CD4-positive, alpha-beta T cell (primary cell): ENCODE measurements around the gene TCF7. TPM values are rescaled to one million over a fixed set of nuclear protein-coding genes. Genes with fewer than 3 reads are reported as not detected.

Source experiments
- ATAC-seq: fragments of 200-7000 bp; cut with Tn5 transposase; one replicate; pipeline ENCODE4 v1.10.0; 2022; ENCODE audit warnings: mild to moderate bottlenecking; ENCODE audit not compliant: poor library complexity
- CTCF ChIA-PET: fragments of 350-600 bp; sonication (Branson Sonifier 250); formaldehyde crosslinking; loops from one replicate; lab custom pipeline; 2021; ENCODE audit warnings: antibody characterized with exemption, inconsistent platforms; lab: Charles Lee
- POLR2A ChIA-PET: fragments of 350-600 bp; sonication (Branson Sonifier 250); formaldehyde crosslinking; loops from one replicate; lab custom pipeline; 2021; ENCODE audit warnings: antibody characterized with exemption, inconsistent platforms; lab: Charles Lee
- DNase-seq, 14 experiments: peaks; one replicate each; pipeline ENCODE4 v3.0.0-alpha.2; 2013 to 2020; ENCODE audit warnings: mixed read lengths in 2 of 14
- H3K27ac ChIP-seq, 2 donors: one replicate each; pipeline versions ENCODE4 v1.5.1 to v1.7.0; 2013; ENCODE audit warnings: low read length in 2 of 2, low read depth in 1 of 2, mild to moderate bottlenecking in 1 of 2
- H3K27me3 ChIP-seq, 2 experiments: 1 replicate in 1 of 2; 2 replicates in 1 of 2; pipeline versions ENCODE4 v1.6.1 to v1.7.0; 2013; ENCODE audit warnings: low read length in 2 of 2, control low read depth in 1 of 2, mild to moderate bottlenecking in 1 of 2, moderate library complexity in 1 of 2; ENCODE audit not compliant: insufficient read depth in 2 of 2, control insufficient read depth in 1 of 2
- H3K36me3 ChIP-seq: one replicate; pipeline ENCODE4 v1.6.1; 2013; ENCODE audit warnings: low read length, control low read depth; ENCODE audit not compliant: insufficient read depth
- H3K4me1 ChIP-seq: one replicate; pipeline ENCODE4 v1.6.1; 2013; ENCODE audit warnings: low read length, control low read depth; ENCODE audit not compliant: insufficient read depth
- H3K4me3 ChIP-seq: one replicate; pipeline ENCODE4 v1.5.1; 2013; ENCODE audit warnings: mild to moderate bottlenecking, low read length, moderate library complexity
- H3K9me3 ChIP-seq, 2 experiments: 1 replicate in 1 of 2; 2 replicates in 1 of 2; pipeline versions ENCODE4 v1.6.1 to v1.7.0; 2013; ENCODE audit warnings: low read length in 2 of 2, mild to moderate bottlenecking in 2 of 2, control low read depth in 1 of 2, moderate library complexity in 1 of 2; ENCODE audit not compliant: control insufficient read depth in 1 of 2, insufficient read depth in 1 of 2
- H3K27ac Mint-ChIP-seq: one replicate; pipeline ENCODE4 v1.8.0; 2020; ENCODE audit warnings: mixed read lengths
- H3K27me3 Mint-ChIP-seq: one replicate; pipeline ENCODE4 v1.8.0; 2021; ENCODE audit warnings: mixed read lengths
- H3K36me3 Mint-ChIP-seq: one replicate; pipeline ENCODE4 v1.8.0; 2021; ENCODE audit warnings: low read depth, mixed read lengths
- H3K4me1 Mint-ChIP-seq: one replicate; pipeline ENCODE4 v1.8.0; 2021; ENCODE audit warnings: low read depth, mixed read lengths
- H3K4me3 Mint-ChIP-seq: one replicate; pipeline ENCODE4 v1.8.0; 2020; ENCODE audit warnings: mild to moderate bottlenecking, mixed read lengths
- H3K9me3 Mint-ChIP-seq: one replicate; pipeline ENCODE4 v1.8.0; 2020; ENCODE audit warnings: mixed read lengths
- CTCF ChIP-seq: fragments of 200-600 bp; IDR thresholded peaks from one replicate; pipeline ENCODE4 v1.8.0; 2022; ENCODE audit warnings: antibody characterized with exemption, mild to moderate bottlenecking
- intact Hi-C, 2 experiments: fragments of 100-400 bp; cut with DNase I in 1 of 2; cut with micrococcal nuclease in 1 of 2; formaldehyde crosslinking; loops; one replicate each; pipeline versions ENCODE4 v1.15.1 to v1.9.0; 2023 to 2025; cut with DNase I, micrococcal nuclease
- total RNA-seq, 174 experiments: library from RNA in 2 of 174; stranded (reverse) in 2 of 174; gene quantifications; one replicate each; pipeline ENCODE4 v1.2.3 and lab custom pipeline; 2021 to 2026

TCF7 gene
- total RNA-seq, 2 experiments from 2014 or later, result 480 to 493 TPM

- no peak overlapping the region for H3K4me3 ChIP-seq
- H3K27ac ChIP-seq, result no peak overlapping the region
- no peak for DNase-seq
- no peak for ATAC-seq
- POLR2A ChIA-PET, result interaction anchor here (0.8 to 6.5 kb wide), 3 partner anchors 12 to 783 kb away, joined by 3 to 70 read pairs (median 23); partner anchors contain the start of gene SKP1
- H3K36me3 ChIP-seq, result peaks cover 78% of the 10 kb centered on the region
- H3K9me3 ChIP-seq, result peaks cover 0 to 7% of the 10 kb centered on the region in 2 experiments
- Mint-ChIP-seq H3K4me3 (no peak overlapping the region), H3K4me1 (peaks cover 55% of the 10 kb centered on the region), H3K27ac (no peak overlapping the region), H3K36me3 (peaks cover 88% of the 10 kb centered on the region), H3K27me3 (no peaks in the 10 kb centered on the region), H3K9me3 (no peaks in the 10 kb centered on the region)
- CTCF ChIA-PET, result interaction anchor here (0.9 kb wide), 1 partner anchor 123 kb away, joined by 5 read pairs; no protein-coding TSS in a partner anchor
- intact Hi-C loops, result no loop called here
- no peaks in the 10 kb centered on the region for H3K27me3 ChIP-seq
- TF ChIP-seq CTCF, result no peak
- peaks cover 13% of the 10 kb centered on the region for H3K4me1 ChIP-seq
These were observed 48.1 kb downstream of the TCF7 start for GRCh38 chr5:134162592-134162991.

GRCh38 chr5:134171972-134172371 lies 57.5 kb downstream of the TCF7 start:
- H3K36me3 Mint-ChIP-seq, result peaks cover 83% of the 10 kb centered on the region
- peak overlapping the region; percentile 5 for H3K4me3 Mint-ChIP-seq
- Histone ChIP-seq H3K36me3 (peaks cover 61% of the 10 kb centered on the region), H3K4me3 (no peak overlapping the region), H3K4me1 (peaks cover 12% of the 10 kb centered on the region), H3K27me3 (no peaks in the 10 kb centered on the region), H3K9me3 (no peaks in the 10 kb centered on the region), H3K27ac (no peak overlapping the region)
- H3K27me3 Mint-ChIP-seq, result no peaks in the 10 kb centered on the region
- H3K27ac Mint-ChIP-seq, result peak overlapping the region; percentile 3
- intact Hi-C loops, result loop anchor here in 1 of 2 experiments (2.0 to 10.0 kb wide), 2 partner anchors 13 to 353 kb away; partner anchors contain the start of gene JADE2
- no peak for TF ChIP-seq CTCF
- DNase-seq (peak in 2 of 14 experiments; percentile 29 to 38), ATAC-seq (no peak)
- ChIA-PET POLR2A (interaction anchor here (1.3 to 10.9 kb wide), 2 partner anchors 11 to 20 kb away, joined by 5 to 142 read pairs; no protein-coding TSS in a partner anchor), CTCF (interaction anchor here (1.0 kb wide), 1 partner anchor 133 kb away, joined by 3 read pairs; no protein-coding TSS in a partner anchor)
- peaks cover 66% of the 10 kb centered on the region for H3K4me1 Mint-ChIP-seq
- H3K9me3 Mint-ChIP-seq, result no peaks in the 10 kb centered on the region

- peaks cover 19% of the 10 kb centered on the region for H3K4me1 ChIP-seq
- ChIA-PET CTCF (interaction anchor here (1.1 kb wide), 1 partner anchor 114 kb away, joined by 3 read pairs; no protein-coding TSS in a partner anchor), POLR2A (interaction anchor here (1.0 to 10.9 kb wide), 13 partner anchors 14 to 730 kb away, joined by 3 to 142 read pairs (median 11); partner anchors contain the start of genes JADE2, PCBD2, PPP2CA and TCF7)
- Mint-ChIP-seq H3K27me3 (no peaks in the 10 kb centered on the region), H3K9me3 (no peaks in the 10 kb centered on the region), H3K36me3 (peaks cover 63% of the 10 kb centered on the region), H3K27ac (peak overlapping the region; percentile 98), H3K4me3 (peak overlapping the region; percentile 97), H3K4me1 (peaks cover 51% of the 10 kb centered on the region)
- no peak for TF ChIP-seq CTCF
- H3K27ac ChIP-seq, result peak overlapping the region in 1 of 2 donors; percentile 98
- no peaks in the 10 kb centered on the region for H3K27me3 ChIP-seq
- H3K4me3 ChIP-seq, result peak overlapping the region; percentile 98
- intact Hi-C loops, result loop anchor here (1.0 to 10.0 kb wide), 3 partner anchors 10 to 562 kb away; partner anchors contain the start of genes CAMLG (in 1 of the 2) and JADE2 (in 1 of the 2)
- no peaks in the 10 kb centered on the region for H3K9me3 ChIP-seq
- ATAC-seq (no peak), DNase-seq (peak in 1 of 14 experiments; percentile 19)
- H3K36me3 ChIP-seq, result peaks cover 34% of the 10 kb centered on the region
These were observed 60.7 kb downstream of the TCF7 start for GRCh38 chr5:134174841-134175839.
